Dermis blood vessel endothelial cell (primary cell): ENCODE data around the gene SDK2. TPM values are rescaled to one million over a fixed set of nuclear protein-coding genes. Genes with fewer than 3 reads are reported as not detected.
"Not testable (repeated sequence)": the region's sequence is repeated elsewhere in the genome, so short reads cannot be mapped to it uniquely, and the experiment has no call there.

Experiments used
- DNase-seq: peaks from one replicate; pipeline ENCODE4 v3.0.0; 2010
- total RNA-seq: library from RNA; depleted of rRNA; stranded (reverse); fragments of >200 nt; gene quantifications from 2 replicates; pipeline ENCODE4 v1.2.3, GENCODE V29; 2014

The SDK2 gene
- total RNA-seq, 1 donor from 2014 or later: not detected

- DNase-seq: no peak
These were observed 307.6 kb downstream of the SDK2 start for GRCh38 chr17:73336408-73337329.

GRCh38 chr17:73335591-73336407 is 308.4 kb downstream of the SDK2 start:
- DNase-seq: no peak

GRCh38 chr17:73334771-73335513 is 309.3 kb downstream of the SDK2 start:
- DNase-seq: no peak

GRCh38 chr17:73333445-73333844 is 310.8 kb downstream of the SDK2 start:
- not testable (repeated sequence) for DNase-seq

GRCh38 chr17:73331060-73331459 is 313.2 kb downstream of the SDK2 start:
- DNase-seq: no peak

- DNase-seq: no peak
These were observed 316.6 kb downstream of the SDK2 start for GRCh38 chr17:73327676-73328075.

GRCh38 chr17:73325527-73325842 is 318.8 kb downstream of the SDK2 start:
- no peak for DNase-seq

GRCh38 chr17:73324711-73325526 is 319.3 kb downstream of the SDK2 start:
- DNase-seq: no peak

GRCh38 chr17:73324160-73324475 is 320.1 kb downstream of the SDK2 start:
- no peak for DNase-seq

- DNase-seq: no peak
These were observed 320.7 kb downstream of the SDK2 start for GRCh38 chr17:73323409-73324159.

- no peak for DNase-seq
These were observed 323.5 kb downstream of the SDK2 start for GRCh38 chr17:73320601-73321264.

- DNase-seq: no peak
These were observed 324.5 kb downstream of the SDK2 start for GRCh38 chr17:73319766-73320165.

GRCh38 chr17:73318836-73319235 is 325.4 kb downstream of the SDK2 start:
- no peak for DNase-seq

- no peak for DNase-seq
These were observed 325.8 kb downstream of the SDK2 start for GRCh38 chr17:73318427-73318813.

GRCh38 chr17:73317513-73318426 is 326.5 kb downstream of the SDK2 start:
- no peak for DNase-seq

- DNase-seq: no peak
These were observed 327.2 kb downstream of the SDK2 start for GRCh38 chr17:73316919-73317505.

GRCh38 chr17:73315471-73315870 is 328.8 kb downstream of the SDK2 start:
- DNase-seq: no peak

GRCh38 chr17:73313526-73314127 is 330.6 kb downstream of the SDK2 start:
- no peak for DNase-seq

- not testable (repeated sequence) for DNase-seq
These were observed 331.4 kb downstream of the SDK2 start for GRCh38 chr17:73312887-73313286.
